ENCODE measurements around the gene RXRB.
"Not testable (repeated sequence)": the region's sequence is repeated elsewhere in the genome, so short reads cannot be mapped to it uniquely, and the experiment has no call there.

RXRB gene

GRCh38 chr6:33237741-33238140 lies 37.3 kb upstream of the RXRB start:
- TF ChIP-seq EZH2phosphoT487 (IDR thresholded peaks at IDR 0.05; ENCODE audit: low read depth), result no peak
- TF ChIP-seq CTCF (IDR thresholded peaks at IDR 0.05; ENCODE audit: low read depth, low read length), result no peak
- no peak overlapping the region for H2AFZ ChIP-seq (ENCODE audit: low read depth, low read length)
- no peak overlapping the region for H3K4me3 ChIP-seq (ENCODE audit: low read length)
- peaks cover 4% of the 10 kb centered on the region; the same call in 1 of the 2 replicates for H3K4me1 ChIP-seq (ENCODE audit: low read length)
- no peak overlapping the region for H3K9ac ChIP-seq (ENCODE audit: low read length)
- no peaks in the 10 kb centered on the region for H3K9me3 ChIP-seq (ENCODE audit: insufficient read depth, low read length)
- H3K4me2 ChIP-seq (ENCODE audit: low read length), result no peak overlapping the region
- H3K79me2 ChIP-seq (ENCODE audit: low read length), result no peaks in the 10 kb centered on the region
- peaks cover 5% of the 10 kb centered on the region for H3K27me3 ChIP-seq (ENCODE audit: low read depth, low read length)
- no peaks in the 10 kb centered on the region for H3K36me3 ChIP-seq (replicated peaks; ENCODE audit: low read depth, low read length)
- no peak overlapping the region for H3K27ac ChIP-seq (ENCODE audit: low read length)
- no peaks in the 10 kb centered on the region for H4K20me1 ChIP-seq (ENCODE audit: insufficient read depth, low read length)

GRCh38 chr6:33236852-33237251 lies 36.4 kb upstream of the RXRB start:
- no peak overlapping the region for H3K9ac ChIP-seq (ENCODE audit: low read length)
- peaks cover 1% of the 10 kb centered on the region; the same call in 1 of the 2 replicates for H3K4me1 ChIP-seq (ENCODE audit: low read length)
- H3K36me3 ChIP-seq (replicated peaks; ENCODE audit: low read depth, low read length), result no peaks in the 10 kb centered on the region
- H3K79me2 ChIP-seq (ENCODE audit: low read length), result no peaks in the 10 kb centered on the region
- TF ChIP-seq CTCF (IDR thresholded peaks at IDR 0.05; ENCODE audit: low read depth, low read length), result no peak
- no peak for TF ChIP-seq EZH2phosphoT487 (IDR thresholded peaks at IDR 0.05; ENCODE audit: low read depth)
- no peak overlapping the region for H3K4me2 ChIP-seq (ENCODE audit: low read length)
- H3K9me3 ChIP-seq (ENCODE audit: insufficient read depth, low read length), result no peaks in the 10 kb centered on the region
- H3K27ac ChIP-seq (ENCODE audit: low read length), result no peak overlapping the region
- no peak overlapping the region for H3K4me3 ChIP-seq (ENCODE audit: low read length)
- no peaks in the 10 kb centered on the region; the same call in 1 of the 2 replicates for H3K27me3 ChIP-seq (ENCODE audit: low read depth, low read length)
- no peaks in the 10 kb centered on the region for H4K20me1 ChIP-seq (ENCODE audit: insufficient read depth, low read length)
- H2AFZ ChIP-seq (ENCODE audit: low read depth, low read length), result no peak overlapping the region

DNA sequence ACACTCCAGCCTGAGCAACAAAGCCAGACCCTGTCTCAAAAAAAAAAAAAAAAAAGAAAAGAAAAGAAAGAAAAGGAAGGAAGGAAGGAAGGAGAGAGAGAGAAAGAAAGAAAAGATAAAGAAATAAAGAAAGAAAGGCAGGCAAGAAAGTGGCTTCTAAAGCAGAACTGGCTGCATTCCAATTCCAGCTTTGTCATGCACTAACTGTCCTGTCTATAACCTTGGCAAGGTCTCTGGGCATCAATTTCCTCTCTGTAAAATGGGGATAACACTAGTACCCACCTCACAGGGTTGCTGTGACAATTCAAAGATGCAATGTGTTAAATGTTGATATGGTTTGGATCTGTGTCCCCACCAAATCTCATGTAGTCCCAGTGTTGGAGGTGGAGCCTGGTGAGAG lies 35.9 kb upstream of the RXRB start:
- H3K4me2 ChIP-seq (ENCODE audit: low read length), result no peak overlapping the region
- TF ChIP-seq CTCF (IDR thresholded peaks at IDR 0.05; ENCODE audit: low read depth, low read length) (no peak), EZH2phosphoT487 (IDR thresholded peaks at IDR 0.05; ENCODE audit: low read depth) (no peak)
- no peak overlapping the region for H3K9ac ChIP-seq (ENCODE audit: low read length)
- H3K4me3 ChIP-seq (ENCODE audit: low read length), result no peak overlapping the region
- H2AFZ ChIP-seq (ENCODE audit: low read depth, low read length), result no peak overlapping the region
- H3K4me1 ChIP-seq (ENCODE audit: low read length), result peaks cover 3% of the 10 kb centered on the region
- H3K36me3 ChIP-seq (replicated peaks; ENCODE audit: low read depth, low read length), result no peaks in the 10 kb centered on the region
- no peaks in the 10 kb centered on the region; the same call in 1 of the 2 replicates for H3K27me3 ChIP-seq (ENCODE audit: low read depth, low read length)
- no peaks in the 10 kb centered on the region for H4K20me1 ChIP-seq (ENCODE audit: insufficient read depth, low read length)
- H3K79me2 ChIP-seq (ENCODE audit: low read length), result no peaks in the 10 kb centered on the region
- no peaks in the 10 kb centered on the region for H3K9me3 ChIP-seq (ENCODE audit: insufficient read depth, low read length)
- no peak overlapping the region for H3K27ac ChIP-seq (ENCODE audit: low read length)

GRCh38 chr6:33235221-33235634 lies 34.8 kb upstream of the RXRB start:
- no peak overlapping the region for H3K4me3 ChIP-seq (ENCODE audit: low read length)
- no peak overlapping the region for H3K27ac ChIP-seq (ENCODE audit: low read length)

DNA sequence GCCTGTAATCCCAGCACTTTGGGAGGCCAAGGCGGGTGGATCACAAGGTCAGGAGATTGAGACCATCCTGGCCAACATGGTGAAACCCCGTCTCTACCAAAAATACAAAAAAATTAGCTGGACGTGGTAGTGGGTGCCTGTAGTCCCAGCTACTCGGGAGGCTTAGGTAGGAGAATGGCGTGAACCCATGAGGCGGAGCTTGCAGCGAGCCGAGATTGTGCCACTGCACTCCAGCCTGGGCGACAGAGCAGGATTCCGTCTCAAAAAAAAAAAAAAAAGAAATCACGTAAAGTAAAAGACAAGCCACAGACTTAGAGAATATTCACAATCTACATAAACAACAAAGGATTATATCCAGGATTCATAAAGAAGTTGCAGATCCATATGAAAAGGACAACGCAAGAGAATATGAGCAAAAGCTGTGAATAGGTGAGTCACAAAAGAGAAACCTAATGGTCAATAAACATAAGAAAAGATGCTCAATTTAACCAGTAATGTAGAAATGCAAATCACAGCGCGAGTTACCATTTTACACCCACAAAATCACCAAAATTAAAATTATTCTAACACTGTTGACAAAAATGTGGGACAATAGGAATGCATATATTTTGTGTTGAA lies 26.1 kb upstream of the RXRB start:
- not testable (repeated sequence) for H3K9ac ChIP-seq (ENCODE audit: low read length); H4K20me1 ChIP-seq (ENCODE audit: insufficient read depth, low read length); H3K36me3 ChIP-seq (replicated peaks; ENCODE audit: low read depth, low read length); H3K4me1 ChIP-seq (ENCODE audit: low read length); H3K9me3 ChIP-seq (ENCODE audit: insufficient read depth, low read length); H3K79me2 ChIP-seq (ENCODE audit: low read length); H3K4me3 ChIP-seq (ENCODE audit: low read length); H3K4me2 ChIP-seq (ENCODE audit: low read length); H2AFZ ChIP-seq (ENCODE audit: low read depth, low read length); H3K27ac ChIP-seq (ENCODE audit: low read length); H3K27me3 ChIP-seq (ENCODE audit: low read depth, low read length)

More at GRCh38 chr6:33235221-33235634, 34.8 kb upstream of the RXRB start:
- no peak overlapping the region for H3K9ac ChIP-seq (ENCODE audit: low read length)
- H3K36me3 ChIP-seq (replicated peaks; ENCODE audit: low read depth, low read length), result no peaks in the 10 kb centered on the region
- no peaks in the 10 kb centered on the region for H3K9me3 ChIP-seq (ENCODE audit: insufficient read depth, low read length)
- no peaks in the 10 kb centered on the region for H4K20me1 ChIP-seq (ENCODE audit: insufficient read depth, low read length)
- peaks cover 10% of the 10 kb centered on the region for H3K4me1 ChIP-seq (ENCODE audit: low read length)
- no peaks in the 10 kb centered on the region for H3K79me2 ChIP-seq (ENCODE audit: low read length)
- H2AFZ ChIP-seq (ENCODE audit: low read depth, low read length), result no peak overlapping the region
- TF ChIP-seq EZH2phosphoT487 (IDR thresholded peaks at IDR 0.05; ENCODE audit: low read depth) (no peak), CTCF (IDR thresholded peaks at IDR 0.05; ENCODE audit: low read depth, low read length) (no peak)
- H3K27me3 ChIP-seq (ENCODE audit: low read depth, low read length), result no peaks in the 10 kb centered on the region; the same call in 1 of the 2 replicates
- H3K4me2 ChIP-seq (ENCODE audit: low read length), result no peak overlapping the region
